GM18505 (cell line): ENCODE measurements around the gene UBR2.
"Not testable (repeated sequence)": the region's sequence is repeated elsewhere in the genome, so short reads cannot be mapped to it uniquely, and the experiment has no call there.

ENCODE experiments used
- ATAC-seq: cut with Tn5 transposase; IDR thresholded peaks from one replicate; pipeline ENCODE4 v1.9.1; 2021; ENCODE audit not compliant: unreplicated experiment
- POLR2A ChIP-seq: IDR thresholded peaks from 4 replicates; pipeline ENCODE4 v1.6.1; 2011; ENCODE audit warnings: borderline replicate concordance; ENCODE audit not compliant: insufficient read depth, insufficient read length; ENCODE audit errors: extremely low read depth

Gene UBR2

GRCh38 chr6:42565823-42566613, 2.2 kb downstream of the UBR2 start:
- no peak for TF ChIP-seq POLR2A
- ATAC-seq, result no peak

GRCh38 chr6:42566614-42567208, 2.9 kb downstream of the UBR2 start:
- no peak for ATAC-seq
- no peak for TF ChIP-seq POLR2A

DNA sequence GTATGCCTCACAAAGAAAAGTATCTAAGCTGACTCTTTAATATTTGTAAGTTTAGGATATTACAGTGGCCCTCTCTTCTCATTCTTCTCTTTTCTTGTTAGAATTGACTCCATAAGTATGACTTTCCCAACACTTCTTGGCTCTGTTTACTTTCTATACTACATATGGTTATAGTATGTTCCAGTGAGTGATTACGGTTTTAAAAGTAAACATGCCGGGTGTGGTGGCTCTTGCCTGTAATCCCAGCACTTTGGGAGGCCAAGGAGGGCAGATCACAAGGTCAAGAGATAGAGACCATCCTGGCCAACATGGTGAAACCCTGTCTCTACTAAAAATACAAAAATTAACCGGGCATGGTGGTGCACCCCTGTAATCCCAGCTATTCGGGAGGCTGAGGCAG, 3.4 kb downstream of the UBR2 start:
- ATAC-seq, result not testable (repeated sequence)

GRCh38 chr6:42569102-42570028, 5.5 kb downstream of the UBR2 start:
- no peak for ATAC-seq
- no peak for TF ChIP-seq POLR2A

GRCh38 chr6:42571611-42572342, 7.9 kb downstream of the UBR2 start:
- ATAC-seq, result peak; percentile 31
- no peak for TF ChIP-seq POLR2A

DNA sequence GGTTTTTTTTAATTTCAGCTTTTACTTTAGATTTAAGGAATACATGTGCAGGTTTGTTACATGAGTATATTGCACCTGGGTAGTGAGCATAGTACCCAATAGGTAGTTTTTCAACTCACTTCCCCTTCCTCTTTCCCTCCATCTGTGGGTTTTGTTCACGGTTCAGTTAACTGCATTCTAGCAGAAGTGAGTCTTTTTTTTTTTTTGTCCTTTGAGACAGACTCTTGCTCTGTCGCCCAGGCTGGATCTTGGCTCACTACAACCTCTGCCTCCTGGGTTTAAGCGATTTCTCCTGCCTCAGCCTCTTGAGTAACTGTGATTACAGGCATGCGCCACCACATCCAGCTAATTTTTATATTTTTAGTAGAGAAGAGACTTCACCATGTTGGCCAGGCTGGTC, 8.7 kb downstream of the UBR2 start:
- peak; percentile 78 for ATAC-seq
- no peak for TF ChIP-seq POLR2A

- not testable (repeated sequence) for ATAC-seq
Measured at GRCh38 chr6:42576538-42576937, 12.7 kb downstream of the UBR2 start.

GRCh38 chr6:42598300-42598699, 34.5 kb downstream of the UBR2 start:
- no peak for TF ChIP-seq POLR2A
- no peak for ATAC-seq

DNA sequence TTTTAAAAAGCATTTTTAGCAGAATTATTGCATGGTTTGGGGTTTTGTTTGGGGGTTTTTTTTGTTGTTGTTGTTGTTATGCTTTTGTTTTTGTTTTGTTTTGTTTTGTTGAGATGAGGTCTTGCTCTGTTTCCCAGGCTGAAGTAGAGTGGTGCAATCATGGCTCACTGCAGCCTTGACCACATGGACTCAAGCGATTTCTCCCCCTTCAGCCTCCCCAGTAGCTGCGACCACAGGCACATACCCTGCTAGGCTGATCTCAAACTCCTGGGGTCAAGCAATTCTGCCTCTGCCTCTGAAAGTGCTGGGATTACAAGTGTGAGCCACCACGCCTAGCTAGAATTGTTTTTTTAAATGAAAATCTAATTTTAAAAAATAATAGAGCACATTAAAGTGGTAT, 35.7 kb downstream of the UBR2 start:
- no peak for ATAC-seq
- TF ChIP-seq POLR2A, result no peak

GRCh38 chr6:42604150-42604549, 40.3 kb downstream of the UBR2 start:
- ATAC-seq, result no peak
- TF ChIP-seq POLR2A, result no peak

GRCh38 chr6:42604699-42605098, 40.9 kb downstream of the UBR2 start:
- ATAC-seq, result not testable (repeated sequence)

GRCh38 chr6:42610416-42610815, 46.6 kb downstream of the UBR2 start:
- no peak for ATAC-seq

GRCh38 chr6:42615518-42615917, 51.7 kb downstream of the UBR2 start:
- ATAC-seq, result no peak
- TF ChIP-seq POLR2A, result no peak

More at GRCh38 chr6:42610416-42610815, 46.6 kb downstream of the UBR2 start:
- TF ChIP-seq POLR2A, result no peak
